Measurements from ENCODE around the gene SMAD7.
"Not testable (repeated sequence)": the region's sequence is repeated elsewhere in the genome, so short reads cannot be mapped to it uniquely, and the experiment has no call there.

SMAD7 gene

GRCh38 chr18:48876590-48876989 lies 74.2 kb downstream of the SMAD7 start:
- DNase-seq (ENCODE audit: low spot score) = no peak

DNA sequence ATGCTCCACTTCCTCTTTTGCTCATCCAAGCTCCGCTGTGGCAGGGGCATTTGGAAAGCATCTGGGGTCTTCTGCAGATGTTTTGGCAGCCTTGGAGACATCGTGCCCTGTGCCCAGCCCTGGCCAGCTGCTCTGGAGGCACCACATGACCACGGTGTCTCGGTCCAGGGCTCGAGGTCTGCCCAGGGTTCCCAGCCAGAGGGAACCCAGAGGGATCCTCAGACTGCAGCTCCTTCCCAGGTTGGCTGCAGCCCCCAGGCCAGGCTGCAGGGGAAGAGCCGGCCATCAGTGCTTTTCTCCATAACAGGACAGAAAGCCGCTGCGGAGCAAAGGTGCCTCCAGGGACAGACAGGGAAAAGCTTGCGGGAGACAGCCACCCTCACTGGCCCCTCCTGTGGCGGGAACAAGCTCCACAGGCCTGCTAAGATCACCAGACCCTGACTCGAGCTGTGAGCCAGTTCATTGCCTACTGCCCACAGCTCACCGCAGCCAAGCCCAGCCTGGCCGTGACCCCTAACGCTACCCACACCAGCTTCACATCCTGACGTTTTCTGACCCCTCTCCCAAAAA lies 74.7 kb downstream of the SMAD7 start:
- DNase-seq (ENCODE audit: low spot score) = no peak

- DNase-seq (ENCODE audit: low spot score) = no peak
Observed at GRCh38 chr18:48875314-48875941, 75.3 kb downstream of the SMAD7 start.

- DNase-seq (ENCODE audit: low spot score) = no peak
Observed at GRCh38 chr18:48874701-48875162, 76.0 kb downstream of the SMAD7 start.

DNA sequence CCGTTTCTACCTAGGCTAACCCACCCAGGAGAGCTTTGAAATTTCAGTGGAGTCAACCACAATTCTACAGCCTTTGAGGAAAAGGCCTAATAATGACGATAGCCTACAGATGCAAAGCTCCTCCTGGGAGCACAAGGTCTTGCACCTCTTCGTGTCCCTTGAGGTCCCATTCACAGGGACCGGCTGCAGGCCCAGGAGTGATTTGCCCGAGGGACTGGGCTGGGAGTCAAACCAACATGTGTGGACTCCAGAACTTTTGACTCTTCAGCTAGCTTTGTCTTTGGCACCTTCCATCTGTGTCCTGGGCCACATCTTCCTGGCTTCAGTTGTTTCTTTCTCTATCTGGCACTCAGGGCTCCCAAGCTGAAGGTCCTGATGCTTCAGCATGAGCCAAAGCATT lies 76.5 kb downstream of the SMAD7 start:
- no peak for DNase-seq (ENCODE audit: low spot score)

- DNase-seq (ENCODE audit: low spot score) = no peak
Observed at GRCh38 chr18:48872234-48873145, 78.3 kb downstream of the SMAD7 start.

DNA sequence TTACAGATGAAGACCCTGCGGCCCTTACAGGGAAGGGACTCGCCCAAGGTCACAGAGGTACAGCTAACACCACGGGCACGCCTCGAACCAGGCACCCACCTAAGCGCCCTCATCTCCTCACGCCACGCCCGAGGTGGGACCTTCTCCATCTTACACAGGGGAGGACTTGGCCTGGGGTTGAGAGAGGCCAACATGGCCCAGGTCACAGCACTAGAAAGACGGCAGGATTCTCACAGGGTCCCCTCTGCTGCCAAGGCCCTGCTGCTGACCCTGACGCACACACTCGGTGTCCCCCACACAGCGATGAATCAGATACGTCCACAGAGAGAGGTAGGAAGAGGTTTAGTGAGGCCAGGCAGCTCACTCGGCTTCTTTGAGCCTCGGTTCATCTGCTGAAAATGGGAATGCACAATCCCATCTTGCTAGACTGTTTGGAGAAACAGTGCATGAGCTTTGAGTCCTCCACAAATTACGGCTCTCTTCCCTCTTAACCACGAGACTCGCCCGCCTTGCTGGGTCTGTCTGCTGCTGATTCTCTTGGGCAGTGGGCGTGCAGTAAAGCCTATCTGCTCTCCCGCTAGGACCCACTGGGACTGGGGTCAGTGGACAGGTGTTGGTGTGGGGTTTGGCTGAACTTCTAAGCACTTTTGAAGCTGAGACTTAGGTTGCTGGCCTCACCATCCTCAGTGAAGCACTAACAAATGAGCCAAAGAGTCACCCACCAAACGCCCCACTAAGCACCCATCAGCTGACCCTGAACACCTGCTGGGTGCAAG lies 79.2 kb downstream of the SMAD7 start:
- DNase-seq (ENCODE audit: low spot score) = no peak

DNA sequence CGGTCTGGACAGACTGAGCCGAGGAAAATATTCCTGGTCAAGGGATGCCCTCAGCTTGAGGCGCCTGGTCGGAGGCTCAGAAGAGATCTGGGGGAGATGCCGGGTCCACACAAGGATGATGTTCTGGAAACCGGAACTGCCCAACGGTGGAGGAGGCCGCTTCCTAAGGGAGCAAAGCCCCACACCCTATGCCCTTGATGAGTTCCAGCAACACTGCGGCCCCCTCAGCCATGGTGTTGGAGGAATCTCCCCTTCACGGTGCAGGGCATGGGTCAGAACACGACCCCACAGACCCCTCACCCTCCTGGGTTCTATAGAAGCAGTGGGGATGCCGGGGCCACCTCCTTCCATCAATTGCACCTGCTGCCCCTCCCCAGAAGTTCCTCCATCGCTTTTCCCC lies 79.8 kb downstream of the SMAD7 start:
- DNase-seq (ENCODE audit: low spot score) = not testable (repeated sequence)

Data from germinal center (tissue), 1 donor.